H1 (cell line): ENCODE measurements around the gene TTLL5. TPM values are rescaled to one million over a fixed set of nuclear protein-coding genes. Genes with fewer than 3 reads are reported as not detected.

Experiments used
- CTCF ChIA-PET: fragments of 300-600 bp; sonication (Branson Sonifier 250); formaldehyde crosslinking; loops from one replicate; lab custom pipeline; 2021; ENCODE audit not compliant: partially characterized antibody; lab: Charles Lee
- POLR2A ChIA-PET: fragments of 300-600 bp; sonication (Branson Sonifier 250); formaldehyde crosslinking; loops from one replicate; lab custom pipeline; 2021; ENCODE audit warnings: inconsistent platforms; ENCODE audit not compliant: partially characterized antibody; lab: Charles Lee
- DNase-seq, 2 experiments: peaks; one replicate each; pipeline versions ENCODE4 v3.0.0 to v3.0.0-alpha.2; 2010 to 2022; ENCODE audit warnings: low spot score in 2 of 2, low read depth in 1 of 2, mixed read lengths in 1 of 2
- FAIRE-seq: peaks from 2 replicates; lab custom pipeline; 2011; peaks lifted over from hg19 to GRCh38; lab: Jason Lieb, UNC
- H2AFZ ChIP-seq: 2 replicates; pipeline ENCODE4 v1.8.1; 2012; ENCODE audit warnings: low read length, inconsistent platforms
- H2AK5ac ChIP-seq: 2 replicates; pipeline ENCODE4 v1.6.1; 2013; ENCODE audit warnings: low read depth, low read length
- H2BK120ac ChIP-seq: replicated peaks from 2 replicates; pipeline ENCODE3; 2013; ENCODE audit warnings: low read depth, low read length, inconsistent platforms
- H2BK12ac ChIP-seq: 2 replicates; pipeline ENCODE4 v1.6.1; 2013; ENCODE audit warnings: low read depth, low read length
- H2BK15ac ChIP-seq: 2 replicates; pipeline ENCODE4 v1.6.1; 2013; ENCODE audit warnings: low read length
- H2BK20ac ChIP-seq: 2 replicates; pipeline ENCODE4 v1.6.1; 2013; ENCODE audit warnings: low read length
- H2BK5ac ChIP-seq: 2 replicates; pipeline ENCODE4 v1.6.1; 2013; ENCODE audit warnings: low read depth, low read length
- H3K14ac ChIP-seq: 2 replicates; pipeline ENCODE4 v1.6.1; 2013; ENCODE audit warnings: inconsistent platforms; ENCODE audit not compliant: insufficient read length
- H3K18ac ChIP-seq: 2 replicates; pipeline ENCODE4 v1.6.1; 2013; ENCODE audit warnings: low read length; ENCODE audit errors: extremely low read depth
- H3K23ac ChIP-seq: 2 replicates; pipeline ENCODE4 v1.6.1; 2013; ENCODE audit warnings: inconsistent platforms; ENCODE audit not compliant: insufficient read length
- H3K23me2 ChIP-seq: 2 replicates; pipeline ENCODE4 v1.6.1; 2013; ENCODE audit warnings: low read depth, low read length
- H3K27ac ChIP-seq: 2 replicates; pipeline ENCODE4 v1.6.1; 2011; ENCODE audit warnings: low read depth, low read length, inconsistent platforms
- H3K27me3 ChIP-seq, 4 experiments: replicated peaks in 1 of 4; 1 replicate in 1 of 4; 2 replicates in 3 of 4; pipeline versions ENCODE4 v1.6.1 to v1.8.1; 2011 to 2013; ENCODE audit warnings: low read length in 3 of 4, mild to moderate bottlenecking in 3 of 4, inconsistent platforms in 2 of 4, mixed read lengths in 2 of 4, moderate library complexity in 1 of 4; ENCODE audit not compliant: control insufficient read depth in 3 of 4, insufficient read depth in 3 of 4; ENCODE audit errors: extremely low read depth in 1 of 4
- H3K36me3 ChIP-seq, 4 experiments: 2 replicates each; pipeline versions ENCODE4 v1.6.1 to v1.8.1; 2011 to 2013; ENCODE audit warnings: mild to moderate bottlenecking in 4 of 4, low read length in 3 of 4, moderate library complexity in 2 of 4, control low read depth in 1 of 4, inconsistent platforms in 1 of 4; ENCODE audit not compliant: insufficient read depth in 4 of 4, control insufficient read depth in 2 of 4
- H3K4ac ChIP-seq: replicated peaks from 2 replicates; pipeline ENCODE3; 2013; ENCODE audit warnings: low read length, low read depth, mixed read lengths, inconsistent platforms; ENCODE audit not compliant: insufficient read length
- H3K4me1 ChIP-seq, 4 experiments: replicated peaks in 1 of 4; 1 replicate in 1 of 4; 2 replicates in 3 of 4; pipeline versions ENCODE4 v1.6.1 to v1.8.1; 2011 to 2013; ENCODE audit warnings: low read length in 3 of 4, inconsistent platforms in 2 of 4, mixed read lengths in 1 of 4; ENCODE audit not compliant: insufficient read depth in 4 of 4, control insufficient read depth in 3 of 4
- H3K4me2 ChIP-seq, 2 experiments: 2 replicates each; pipeline versions ENCODE4 v1.6.1 to v1.8.1; 2011 to 2013; ENCODE audit warnings: low read depth in 2 of 2, low read length in 2 of 2, control low read depth in 1 of 2, inconsistent platforms in 1 of 2, mild to moderate bottlenecking in 1 of 2; ENCODE audit not compliant: insufficient read depth in 1 of 2
- H3K4me3 ChIP-seq, 4 experiments: fragments of 200-600, 300-600 bp in 1 of 4; sonication (generic), shearing (Covaris generic), sonication (Bioruptor Twin) in 1 of 4; 2 replicates each; pipeline versions ENCODE4 v1.5.1 to v1.8.1; 2011 to 2016; ENCODE audit warnings: low read length in 4 of 4, low read depth in 3 of 4, control low read depth in 2 of 4, inconsistent platforms in 2 of 4, mild to moderate bottlenecking in 2 of 4, mixed read lengths in 1 of 4, moderate library complexity in 1 of 4; ENCODE audit not compliant: insufficient read depth in 2 of 4; ENCODE audit errors: extremely low read depth in 1 of 4
- H3K56ac ChIP-seq: replicated peaks from 2 replicates; pipeline ENCODE3; 2013; ENCODE audit warnings: low read depth, mild to moderate bottlenecking, mixed read lengths, low read length, inconsistent platforms; ENCODE audit not compliant: insufficient read length
- H3K79me1 ChIP-seq: 2 replicates; pipeline ENCODE4 v1.6.1; 2013; ENCODE audit warnings: low read depth, low read length, control low read depth
- H3K79me2 ChIP-seq, 2 experiments: 2 replicates each; pipeline versions ENCODE4 v1.6.1 to v1.8.1; 2012 to 2013; ENCODE audit warnings: low read length in 2 of 2, mild to moderate bottlenecking in 2 of 2, inconsistent platforms in 1 of 2; ENCODE audit not compliant: insufficient read depth in 2 of 2, control insufficient read depth in 1 of 2
- H3K9ac ChIP-seq, 4 experiments: replicated peaks in 1 of 4; 1 replicate in 1 of 4; 2 replicates in 3 of 4; pipeline versions ENCODE4 v1.6.1 to v1.8.1; 2011 to 2013; ENCODE audit warnings: low read depth in 3 of 4, low read length in 3 of 4, control low read depth in 2 of 4, mild to moderate bottlenecking in 2 of 4, moderate library complexity in 2 of 4, inconsistent platforms in 1 of 4; ENCODE audit errors: extremely low read depth in 1 of 4
- H3K9me3 ChIP-seq, 2 experiments: 2 replicates each; pipeline versions ENCODE4 v1.6.1 to v1.8.1; 2012 to 2013; ENCODE audit warnings: mild to moderate bottlenecking in 2 of 2, moderate library complexity in 2 of 2, control low read depth in 1 of 2, inconsistent platforms in 1 of 2, low read depth in 1 of 2, low read length in 1 of 2, mixed read lengths in 1 of 2; ENCODE audit not compliant: insufficient read depth in 2 of 2
- H4K20me1 ChIP-seq, 2 experiments: replicated peaks in 1 of 2; 2 replicates each; pipeline versions ENCODE3 to v1.8.1; 2011 to 2013; ENCODE audit warnings: inconsistent platforms in 2 of 2, low read length in 2 of 2, mild to moderate bottlenecking in 1 of 2; ENCODE audit not compliant: insufficient read depth in 2 of 2, control insufficient read depth in 1 of 2
- H4K5ac ChIP-seq: 2 replicates; pipeline ENCODE4 v1.6.1; 2013; ENCODE audit warnings: low read length, low read depth, mixed read lengths, inconsistent platforms; ENCODE audit not compliant: insufficient read length
- H4K8ac ChIP-seq: 2 replicates; pipeline ENCODE4 v1.8.0; 2013; ENCODE audit warnings: mild to moderate bottlenecking, moderate library complexity, low read length, inconsistent platforms; ENCODE audit not compliant: insufficient read depth; ENCODE audit errors: extremely low read depth
- H4K91ac ChIP-seq: replicated peaks from 2 replicates; pipeline ENCODE3; 2013; ENCODE audit warnings: low read length, mixed read lengths, inconsistent platforms; ENCODE audit not compliant: insufficient read length
- BCL11A ChIP-seq, 2 experiments: IDR thresholded peaks; one replicate each; pipeline ENCODE4 v1.6.1; 2011; ENCODE audit warnings: low read depth in 2 of 2, low read length in 2 of 2, mild to moderate bottlenecking in 2 of 2
- BRCA1 ChIP-seq: IDR thresholded peaks from 2 replicates; pipeline ENCODE4 v1.6.1; 2012; ENCODE audit warnings: low read depth, low read length, improper control_type of control experiment
- EZH2 ChIP-seq: fragments of 200-600 bp; sonication (generic); IDR thresholded peaks from 2 replicates; pipeline ENCODE4 v1.7.1; 2012; ENCODE audit warnings: low read depth, mild to moderate bottlenecking, moderate library complexity, low read length, inconsistent platforms; ENCODE audit not compliant: severe bottlenecking
- HDAC2 ChIP-seq, 2 experiments: fragments of 300-600 bp in 1 of 2; sonication (generic) in 1 of 2; IDR thresholded peaks; 2 replicates each; pipeline ENCODE4 v1.6.1; 2011 to 2012; ENCODE audit warnings: low read depth in 2 of 2, low read length in 2 of 2, mild to moderate bottlenecking in 2 of 2, moderate library complexity in 2 of 2, borderline replicate concordance in 1 of 2, inconsistent platforms in 1 of 2
- HDAC6 ChIP-seq: IDR thresholded peaks from one replicate; pipeline ENCODE4 v1.7.1; 2012; ENCODE audit warnings: low read depth, mild to moderate bottlenecking, inconsistent platforms, low read length, moderate library complexity
- JUN ChIP-seq: IDR thresholded peaks from 2 replicates; pipeline ENCODE4 v1.6.1; 2011; ENCODE audit warnings: low read depth, mild to moderate bottlenecking, improper control_type of control experiment, low read length
- KDM1A ChIP-seq: fragments of 200-600, 300-600 bp; sonication (generic); IDR thresholded peaks from 2 replicates; pipeline ENCODE4 v1.7.1; 2016; ENCODE audit warnings: mild to moderate bottlenecking, low read length, borderline replicate concordance
- SAP30 ChIP-seq: fragments of 300-600 bp; sonication (generic); IDR thresholded peaks from 2 replicates; pipeline ENCODE4 v1.7.1; 2012; ENCODE audit warnings: low read length, moderate library complexity, mild to moderate bottlenecking, inconsistent platforms; ENCODE audit not compliant: insufficient read depth, insufficient replicate concordance
- YY1 ChIP-seq: IDR thresholded peaks from 2 replicates; pipeline ENCODE4 v1.6.1; 2011; ENCODE audit warnings: low read depth, mild to moderate bottlenecking, low read length
- WGBS, 2 experiments: shearing (Covaris generic) in 1 of 2; methylation state at CpG; one replicate each; pipeline versions ENCODE4 v1.1.6 to v1.1.7; 2013 to 2015; ENCODE audit warnings: low lambda C conversion rate in 2 of 2, mixed read lengths in 2 of 2, inconsistent platforms in 1 of 2, low coverage in 1 of 2, missing lambda C conversion rate in 1 of 2; ENCODE audit not compliant: insufficient replicate concordance in 2 of 2, insufficient coverage in 1 of 2, insufficient read length in 1 of 2; ENCODE audit errors: extremely low coverage in 1 of 2, missing lambda C conversion rate in 1 of 2; 5-methylcytosine and 5-hydroxymethylcytosine counted together
- polyA plus RNA-seq, 7 experiments: library from polyadenylated mRNA; depleted of rRNA in 3 of 7; stranded (reverse) in 5 of 7; unstranded in 2 of 7; fragments of >200 nt in 5 of 7; fragments of 200-250 nt in 2 of 7; gene quantifications; 1 replicate in 5 of 7; 2 replicates in 1 of 7; 4 replicates in 1 of 7; pipeline versions ENCODE4 v1.2.1 to v1.2.3, GENCODE V29; 2011 to 2013; ENCODE audit warnings: missing spikeins in 2 of 7, mixed read lengths in 2 of 7
- total RNA-seq: library from RNA; stranded (reverse); fragmentation: NEBNext Ultra II Directional; extraction: Animal tissue kit (Norgen Biotek cat#: 25700); gene quantifications from 2 replicates; pipeline ENCODE4 v1.2.1, GENCODE V29; 2021
- TF ChIP-seq, protein P1 (sequence below): IDR thresholded peaks from 2 replicates; pipeline ENCODE4 v1.6.1; 2012; ENCODE audit warnings: inconsistent platforms

TTLL5 gene
- total and polyA plus RNA-seq, 2 of the 8 experiments (the other 6 are each of a cell fraction or from before 2014, with no cell fraction given), result 16.1 to 45.9 TPM

DNA sequence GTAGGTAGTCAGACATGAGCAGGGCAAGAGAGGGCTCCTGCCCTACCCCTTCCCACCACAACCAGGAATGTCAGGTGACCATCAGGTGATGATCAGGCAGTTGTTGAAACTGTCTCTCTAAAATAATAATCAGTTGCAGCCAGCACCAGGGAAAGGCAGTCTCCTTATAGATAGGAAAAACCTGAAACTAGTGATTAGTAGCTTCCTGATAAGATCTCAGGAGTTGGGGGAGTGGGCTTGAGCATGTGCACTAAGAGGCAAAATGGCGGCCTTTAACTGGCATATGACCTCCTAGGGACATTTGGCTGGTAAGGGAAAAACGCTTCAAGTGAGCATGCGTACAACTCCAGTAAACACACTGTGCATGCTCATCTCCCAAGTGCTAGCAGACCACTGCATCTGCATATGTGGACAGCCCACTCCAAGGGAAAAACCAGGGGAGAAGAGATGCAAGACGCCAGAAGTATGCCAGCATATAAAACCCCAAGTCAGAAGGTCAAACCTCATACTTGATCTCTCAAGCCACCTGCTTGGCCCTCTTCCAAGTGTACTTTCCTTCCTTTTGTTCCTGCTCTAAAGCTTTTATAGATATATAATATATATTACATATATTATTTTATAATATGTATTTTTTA lies 283.7 kb downstream of the TTLL5 start:
- Histone ChIP-seq H2AFZ (no peak overlapping the region), H2AK5ac (no peak overlapping the region)
- TF ChIP-seq EZH2 (no peak), BRCA1 (no peak), HDAC2 (IDR thresholded peaks at IDR 0.05; ENCODE audit: borderline replicate concordance in 1 of 2, low read depth in 2 of 2, low read length in 2 of 2) (no peak), JUN (no peak), KDM1A (no peak), YY1 (no peak), HDAC6 (no peak), SAP30 (no peak), BCL11A (IDR thresholded peaks at IDR 0.05; ENCODE audit: low read depth in 2 of 2, low read length in 2 of 2) (no peak)
- TF ChIP-seq, protein P1, sequence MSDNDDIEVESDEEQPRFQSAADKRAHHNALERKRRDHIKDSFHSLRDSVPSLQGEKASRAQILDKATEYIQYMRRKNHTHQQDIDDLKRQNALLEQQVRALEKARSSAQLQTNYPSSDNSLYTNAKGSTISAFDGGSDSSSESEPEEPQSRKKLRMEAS, result no peak
- TF ChIP-seq, all 59 proteins: peak for 0
- Histone ChIP-seq H3K27ac (no peak overlapping the region), H3K4me2 (no peak overlapping the region), H4K20me1 (no peaks in the 10 kb centered on the region), H3K9ac (no peak overlapping the region), H2BK120ac (no peak overlapping the region), H3K4me3 (no peak overlapping the region), H2BK5ac (no peak overlapping the region), H3K23me2 (no peaks in the 10 kb centered on the region), H3K18ac (no peak overlapping the region), H3K36me3 (no peaks in the 10 kb centered on the region), H2BK12ac (no peak overlapping the region), H3K23ac (no peak overlapping the region), H4K8ac (no peak overlapping the region), H3K4me1 (no peaks in the 10 kb centered on the region), H3K14ac (no peak overlapping the region), H3K9me3 (no peaks in the 10 kb centered on the region), H4K91ac (no peak overlapping the region), H3K4ac (no peak overlapping the region), H2BK20ac (no peak overlapping the region), H3K79me2 (no peaks in the 10 kb centered on the region), H4K5ac (no peak overlapping the region), H3K56ac (no peak overlapping the region), H2BK15ac (no peak overlapping the region), H3K27me3 (no peaks in the 10 kb centered on the region), H3K79me1 (no peaks in the 10 kb centered on the region)
- POLR2A ChIA-PET, result no interaction called here
- FAIRE-seq (no peak), DNase-seq (no peak)
- WGBS, 2 experiments, result 82% methylated on average over 4 of the region's 4 CpGs; no CpG with 5 or more reads in 1 of the 2 experiments
- CTCF ChIA-PET, result interaction anchor here (1.1 to 2.0 kb wide), 3 partner anchors 39 to 233 kb away, joined by 3 to 6 read pairs (median 3); no protein-coding TSS in a partner anchor
